ENCODE results near the gene NGDN. TPM values are rescaled to one million over a fixed set of nuclear protein-coding genes. Genes with fewer than 3 reads are reported as not detected.
A peak's percentile ranks its signal among the peaks of the same experiment; 100 is the strongest.
"Not testable (repeated sequence)": the region's sequence is repeated elsewhere in the genome, so short reads cannot be mapped to it uniquely, and the experiment has no call there.

NGDN gene
- total RNA-seq (2022): 42.2 and 52.0 TPM in 2 replicates
- percentile 88 among the genes with signal in this experiment for Bru-seq, nascent RNA
- BruChase-seq, experiment 1, labeled RNA remaining after a 6-hour chase: percentile 79 among the genes with signal in this experiment
- percentile 87 among the genes with signal in this experiment for BruChase-seq, experiment 2, labeled RNA remaining after a 2-hour chase
- long read RNA-seq, transcript NGDN-202 (11 exons, 1,143 nt): major isoform, 101 of 135 reads
- long read RNA-seq, partial matches to known transcripts: 14 of 135 reads
- long read RNA-seq, other reads (novel, unspliced or antisense): 13 of 135 reads

- Mint-ChIP-seq H3K4me3 (ENCODE audit: low read depth, unreplicated experiment) (no peak within 1 kb of the TSS), H3K9me3 (ENCODE audit: low read depth, unreplicated experiment) (no peaks in the 10 kb centered on the region), H3K27me3 (ENCODE audit: unreplicated experiment) (no peaks in the 10 kb centered on the region), H3K36me3 (ENCODE audit: insufficient read depth, unreplicated experiment) (peaks cover 29% of the 10 kb centered on the region), H3K4me1 (ENCODE audit: low read depth, unreplicated experiment) (peaks cover 8% of the 10 kb centered on the region), H3K27ac (ENCODE audit: unreplicated experiment) (no peak within 1 kb of the TSS)
- CTCF ChIA-PET: no interaction called here
- TF ChIP-seq CTCF (IDR thresholded peaks at IDR 0.05; ENCODE audit: unreplicated experiment): peak; percentile 59
- DNase-seq: peak; percentile 88
- intact Hi-C loops (cut with micrococcal nuclease; ENCODE audit: unreplicated experiment): no loop called here
- BruUV-seq (replicated peaks): no TSS peak
Observed at GRCh38 chr14:23469127-23469905, at the start of gene NGDN. NGDN (plus strand) TSS chr14:23469703; CDS start chr14:23469716, 13 bp downstream.

- CTCF ChIA-PET: no interaction called here
- Mint-ChIP-seq H3K27me3 (ENCODE audit: unreplicated experiment) (peaks cover 55% of the 10 kb centered on the region), H3K36me3 (ENCODE audit: insufficient read depth, unreplicated experiment) (no peaks in the 10 kb centered on the region), H3K27ac (ENCODE audit: unreplicated experiment) (no peak overlapping the region), H3K9me3 (ENCODE audit: low read depth, unreplicated experiment) (no peaks in the 10 kb centered on the region), H3K4me1 (ENCODE audit: low read depth, unreplicated experiment) (no peaks in the 10 kb centered on the region), H3K4me3 (ENCODE audit: low read depth, unreplicated experiment) (no peak overlapping the region)
- no peak for TF ChIP-seq CTCF (IDR thresholded peaks at IDR 0.05; ENCODE audit: unreplicated experiment)
- no peak for DNase-seq
- no TSS peak for BruUV-seq (replicated peaks)
- intact Hi-C loops (cut with micrococcal nuclease; ENCODE audit: unreplicated experiment): no loop called here
Observed at GRCh38 chr14:23421594-23421993, 47.9 kb upstream of the NGDN start.

GRCh38 chr14:23423657-23424056, 45.8 kb upstream of the NGDN start:
- Mint-ChIP-seq H3K36me3 (ENCODE audit: insufficient read depth, unreplicated experiment) (no peaks in the 10 kb centered on the region), H3K4me1 (ENCODE audit: low read depth, unreplicated experiment) (no peaks in the 10 kb centered on the region), H3K9me3 (ENCODE audit: low read depth, unreplicated experiment) (no peaks in the 10 kb centered on the region), H3K27me3 (ENCODE audit: unreplicated experiment) (peaks cover 34% of the 10 kb centered on the region), H3K4me3 (ENCODE audit: low read depth, unreplicated experiment) (no peak overlapping the region), H3K27ac (ENCODE audit: unreplicated experiment) (no peak overlapping the region)
- no peak for DNase-seq
- BruUV-seq (replicated peaks): no TSS peak
- no peak for TF ChIP-seq CTCF (IDR thresholded peaks at IDR 0.05; ENCODE audit: unreplicated experiment)
- CTCF ChIA-PET: no interaction called here
- intact Hi-C loops (cut with micrococcal nuclease; ENCODE audit: unreplicated experiment): no loop called here

- peaks cover 26% of the 10 kb centered on the region for H3K27me3 Mint-ChIP-seq (ENCODE audit: unreplicated experiment)
Observed at GRCh38 chr14:23425169-23425568, 44.3 kb upstream of the NGDN start.

GRCh38 chr14:23425798-23426197, 43.7 kb upstream of the NGDN start:
- H3K4me1 Mint-ChIP-seq (ENCODE audit: low read depth, unreplicated experiment); H3K4me3 Mint-ChIP-seq (ENCODE audit: low read depth, unreplicated experiment); H3K9me3 Mint-ChIP-seq (ENCODE audit: low read depth, unreplicated experiment); H3K36me3 Mint-ChIP-seq (ENCODE audit: insufficient read depth, unreplicated experiment); BruUV-seq (replicated peaks); DNase-seq; intact Hi-C loops (cut with micrococcal nuclease; ENCODE audit: unreplicated experiment); H3K27ac Mint-ChIP-seq (ENCODE audit: unreplicated experiment): not testable (repeated sequence)
- CTCF ChIA-PET: interaction anchor here (0.6 kb wide), 1 partner anchor 594 kb away, joined by 3 read pairs; no protein-coding TSS in a partner anchor
- peaks cover 26% of the 10 kb centered on the region for H3K27me3 Mint-ChIP-seq (ENCODE audit: unreplicated experiment)

More at GRCh38 chr14:23425169-23425568, 44.3 kb upstream of the NGDN start:
- Mint-ChIP-seq H3K27ac (ENCODE audit: unreplicated experiment) (no peak overlapping the region), H3K4me1 (ENCODE audit: low read depth, unreplicated experiment) (no peaks in the 10 kb centered on the region), H3K36me3 (ENCODE audit: insufficient read depth, unreplicated experiment) (no peaks in the 10 kb centered on the region), H3K9me3 (ENCODE audit: low read depth, unreplicated experiment) (no peaks in the 10 kb centered on the region), H3K4me3 (ENCODE audit: low read depth, unreplicated experiment) (no peak overlapping the region)
- intact Hi-C loops (cut with micrococcal nuclease; ENCODE audit: unreplicated experiment): no loop called here
- CTCF ChIA-PET: no interaction called here
- no TSS peak for BruUV-seq (replicated peaks)
- TF ChIP-seq CTCF (IDR thresholded peaks at IDR 0.05; ENCODE audit: unreplicated experiment): no peak
- DNase-seq: no peak
